Measurements from ENCODE around the gene WBP4.
"Not testable (repeated sequence)": the region's sequence is repeated elsewhere in the genome, so short reads cannot be mapped to it uniquely, and the experiment has no call there.

The WBP4 gene

DNA sequence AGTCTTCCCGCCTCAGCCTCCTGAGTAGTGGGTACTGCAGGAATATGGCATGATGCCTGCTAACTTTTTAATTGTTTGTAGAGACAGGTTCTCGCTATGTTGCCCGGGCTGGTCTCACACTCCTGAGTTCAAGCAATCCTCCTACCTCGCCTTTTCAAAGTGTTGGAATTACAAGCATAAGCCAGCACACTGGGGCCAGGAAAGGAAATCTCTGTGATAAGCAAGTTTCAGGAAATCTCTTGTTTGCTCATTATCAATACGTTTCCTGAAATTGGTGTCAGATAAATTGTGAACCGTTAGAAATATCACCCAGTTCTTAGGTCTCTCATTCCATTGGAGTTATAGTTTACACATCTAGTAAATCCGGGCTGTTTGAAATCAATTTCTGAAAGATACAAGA, 14.2 kb downstream of the WBP4 start:
- H3K4me3 ChIP-seq (ENCODE audit: insufficient read depth, low read depth, low read length, poor library complexity, severe bottlenecking): no peak overlapping the region
- no peak overlapping the region for H3K27ac ChIP-seq (ENCODE audit: insufficient read depth, low read length, poor library complexity, severe bottlenecking)
- H3K9me3 ChIP-seq (ENCODE audit: control insufficient read depth, low read length): no peaks in the 10 kb centered on the region
- H3K27me3 ChIP-seq (replicated peaks; ENCODE audit: control insufficient read depth, insufficient read depth, low read length, poor library complexity, severe bottlenecking): no peaks in the 10 kb centered on the region
- DNase-seq: no peak
- H3K36me3 ChIP-seq (ENCODE audit: control insufficient read depth, insufficient read depth, low read length): peaks cover 55% of the 10 kb centered on the region
- H3K4me1 ChIP-seq (ENCODE audit: control insufficient read depth, insufficient read depth, low read length, poor library complexity, severe bottlenecking): no peaks in the 10 kb centered on the region

- Histone ChIP-seq H3K36me3 (ENCODE audit: control insufficient read depth, insufficient read depth, low read length) (peaks cover 49% of the 10 kb centered on the region), H3K27ac (ENCODE audit: insufficient read depth, low read length, poor library complexity, severe bottlenecking) (no peak overlapping the region), H3K4me1 (ENCODE audit: control insufficient read depth, insufficient read depth, low read length, poor library complexity, severe bottlenecking) (no peaks in the 10 kb centered on the region), H3K27me3 (replicated peaks; ENCODE audit: control insufficient read depth, insufficient read depth, low read length, poor library complexity, severe bottlenecking) (no peaks in the 10 kb centered on the region), H3K9me3 (ENCODE audit: control insufficient read depth, low read length) (no peaks in the 10 kb centered on the region), H3K4me3 (ENCODE audit: insufficient read depth, low read depth, low read length, poor library complexity, severe bottlenecking) (no peak overlapping the region)
- DNase-seq: no peak
Measured at GRCh38 chr13:41077475-41077874, 16.2 kb downstream of the WBP4 start.

DNA sequence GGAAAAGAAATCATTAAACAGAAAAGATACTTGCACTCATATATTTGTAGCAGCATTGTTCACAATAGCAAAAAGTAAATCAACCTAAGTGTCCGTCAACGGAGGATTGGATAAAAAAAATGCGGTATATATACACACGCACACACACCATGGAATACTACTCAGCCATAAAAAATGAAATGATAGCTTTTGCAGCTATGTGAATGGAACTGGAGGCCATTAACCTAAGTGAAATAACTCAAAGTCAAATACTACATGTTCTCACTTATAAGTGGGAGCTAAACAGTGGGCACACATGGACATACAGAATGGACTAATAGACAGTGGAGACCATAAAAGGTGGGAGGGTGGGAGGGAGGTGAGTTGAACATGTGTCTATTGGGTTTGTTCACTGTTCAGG, 18.4 kb downstream of the WBP4 start:
- Histone ChIP-seq H3K4me3 (ENCODE audit: insufficient read depth, low read depth, low read length, poor library complexity, severe bottlenecking) (no peak overlapping the region), H3K27ac (ENCODE audit: insufficient read depth, low read length, poor library complexity, severe bottlenecking) (no peak overlapping the region), H3K27me3 (replicated peaks; ENCODE audit: control insufficient read depth, insufficient read depth, low read length, poor library complexity, severe bottlenecking) (no peaks in the 10 kb centered on the region), H3K36me3 (ENCODE audit: control insufficient read depth, insufficient read depth, low read length) (peaks cover 39% of the 10 kb centered on the region), H3K9me3 (ENCODE audit: control insufficient read depth, low read length) (no peaks in the 10 kb centered on the region), H3K4me1 (ENCODE audit: control insufficient read depth, insufficient read depth, low read length, poor library complexity, severe bottlenecking) (no peaks in the 10 kb centered on the region)
- DNase-seq: no peak

GRCh38 chr13:41085961-41086585, 24.8 kb downstream of the WBP4 start:
- H3K9me3 ChIP-seq (ENCODE audit: control insufficient read depth, low read length): no peaks in the 10 kb centered on the region
- no peak overlapping the region for H3K4me3 ChIP-seq (ENCODE audit: insufficient read depth, low read depth, low read length, poor library complexity, severe bottlenecking)
- DNase-seq: no peak
- no peaks in the 10 kb centered on the region for H3K27me3 ChIP-seq (replicated peaks; ENCODE audit: control insufficient read depth, insufficient read depth, low read length, poor library complexity, severe bottlenecking)
- H3K36me3 ChIP-seq (ENCODE audit: control insufficient read depth, insufficient read depth, low read length): peaks cover 12% of the 10 kb centered on the region
- H3K4me1 ChIP-seq (ENCODE audit: control insufficient read depth, insufficient read depth, low read length, poor library complexity, severe bottlenecking): no peaks in the 10 kb centered on the region
- no peak overlapping the region for H3K27ac ChIP-seq (ENCODE audit: insufficient read depth, low read length, poor library complexity, severe bottlenecking)

DNA sequence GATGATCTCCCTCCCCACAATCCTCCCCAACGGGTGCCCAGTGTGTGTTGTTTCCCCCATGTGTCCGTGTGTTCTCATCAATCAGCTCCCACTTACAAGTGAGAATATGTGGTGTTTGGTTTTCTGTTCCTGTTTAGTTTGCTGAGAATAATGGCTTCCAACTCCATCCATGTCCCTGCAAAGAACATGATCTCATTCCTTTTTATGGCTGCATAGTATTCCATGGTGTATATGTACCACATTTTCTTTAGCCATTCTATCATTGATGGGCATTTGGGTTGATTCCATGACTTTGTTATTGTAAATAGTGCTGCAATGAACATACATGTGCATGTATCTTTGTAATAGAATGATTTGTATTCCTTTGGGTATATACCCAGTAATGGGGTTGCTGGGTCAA, 34.4 kb downstream of the WBP4 start:
- DNase-seq; H3K4me1 ChIP-seq (ENCODE audit: control insufficient read depth, insufficient read depth, low read length, poor library complexity, severe bottlenecking); H3K9me3 ChIP-seq (ENCODE audit: control insufficient read depth, low read length): not testable (repeated sequence)

GRCh38 chr13:41098761-41099160, 37.5 kb downstream of the WBP4 start:
- no peak for DNase-seq
- Histone ChIP-seq H3K27me3 (replicated peaks; ENCODE audit: control insufficient read depth, insufficient read depth, low read length, poor library complexity, severe bottlenecking) (no peaks in the 10 kb centered on the region), H3K9me3 (ENCODE audit: control insufficient read depth, low read length) (no peaks in the 10 kb centered on the region), H3K4me3 (ENCODE audit: insufficient read depth, low read depth, low read length, poor library complexity, severe bottlenecking) (no peak overlapping the region), H3K36me3 (ENCODE audit: control insufficient read depth, insufficient read depth, low read length) (no peaks in the 10 kb centered on the region), H3K4me1 (ENCODE audit: control insufficient read depth, insufficient read depth, low read length, poor library complexity, severe bottlenecking) (no peaks in the 10 kb centered on the region), H3K27ac (ENCODE audit: insufficient read depth, low read length, poor library complexity, severe bottlenecking) (no peak overlapping the region)

More for the DNA sequence above, 34.4 kb downstream of the WBP4 start:
- H3K36me3 ChIP-seq (ENCODE audit: control insufficient read depth, insufficient read depth, low read length); H3K27me3 ChIP-seq (replicated peaks; ENCODE audit: control insufficient read depth, insufficient read depth, low read length, poor library complexity, severe bottlenecking); H3K4me3 ChIP-seq (ENCODE audit: insufficient read depth, low read depth, low read length, poor library complexity, severe bottlenecking); H3K27ac ChIP-seq (ENCODE audit: insufficient read depth, low read length, poor library complexity, severe bottlenecking): not testable (repeated sequence)

DNA sequence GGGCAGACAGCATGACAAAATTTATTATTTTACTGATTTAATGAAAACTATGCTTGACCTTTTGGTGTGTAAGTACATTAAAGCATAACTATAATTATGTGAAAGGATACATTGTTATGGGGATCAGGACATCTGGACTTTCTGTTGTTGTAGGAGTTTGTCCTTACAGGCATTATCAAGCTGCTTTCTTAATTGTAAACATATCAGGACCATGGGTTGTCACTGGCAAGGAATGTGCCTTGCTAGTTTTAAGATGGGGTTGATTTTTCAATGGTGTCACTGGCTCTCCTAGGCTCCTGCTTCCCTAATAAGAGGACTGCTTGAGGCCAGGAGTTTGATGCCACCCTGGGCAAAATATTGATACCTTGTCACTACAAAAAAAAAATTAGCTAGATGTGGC, 38.7 kb downstream of the WBP4 start:
- Histone ChIP-seq H3K4me1 (ENCODE audit: control insufficient read depth, insufficient read depth, low read length, poor library complexity, severe bottlenecking) (no peaks in the 10 kb centered on the region), H3K9me3 (ENCODE audit: control insufficient read depth, low read length) (no peaks in the 10 kb centered on the region), H3K27ac (ENCODE audit: insufficient read depth, low read length, poor library complexity, severe bottlenecking) (no peak overlapping the region), H3K4me3 (ENCODE audit: insufficient read depth, low read depth, low read length, poor library complexity, severe bottlenecking) (no peak overlapping the region), H3K36me3 (ENCODE audit: control insufficient read depth, insufficient read depth, low read length) (no peaks in the 10 kb centered on the region), H3K27me3 (replicated peaks; ENCODE audit: control insufficient read depth, insufficient read depth, low read length, poor library complexity, severe bottlenecking) (no peaks in the 10 kb centered on the region)
- DNase-seq: no peak

- Histone ChIP-seq H3K4me3 (ENCODE audit: insufficient read depth, low read depth, low read length, poor library complexity, severe bottlenecking) (no peak overlapping the region), H3K27me3 (replicated peaks; ENCODE audit: control insufficient read depth, insufficient read depth, low read length, poor library complexity, severe bottlenecking) (no peaks in the 10 kb centered on the region), H3K4me1 (ENCODE audit: control insufficient read depth, insufficient read depth, low read length, poor library complexity, severe bottlenecking) (no peaks in the 10 kb centered on the region), H3K9me3 (ENCODE audit: control insufficient read depth, low read length) (no peaks in the 10 kb centered on the region), H3K27ac (ENCODE audit: insufficient read depth, low read length, poor library complexity, severe bottlenecking) (no peak overlapping the region), H3K36me3 (ENCODE audit: control insufficient read depth, insufficient read depth, low read length) (no peaks in the 10 kb centered on the region)
- no peak for DNase-seq
Measured at GRCh38 chr13:41107104-41107571, 45.8 kb downstream of the WBP4 start.

GRCh38 chr13:41107584-41108014, 46.3 kb downstream of the WBP4 start:
- Histone ChIP-seq H3K27ac (ENCODE audit: insufficient read depth, low read length, poor library complexity, severe bottlenecking) (no peak overlapping the region), H3K4me1 (ENCODE audit: control insufficient read depth, insufficient read depth, low read length, poor library complexity, severe bottlenecking) (no peaks in the 10 kb centered on the region), H3K27me3 (replicated peaks; ENCODE audit: control insufficient read depth, insufficient read depth, low read length, poor library complexity, severe bottlenecking) (no peaks in the 10 kb centered on the region), H3K36me3 (ENCODE audit: control insufficient read depth, insufficient read depth, low read length) (no peaks in the 10 kb centered on the region), H3K9me3 (ENCODE audit: control insufficient read depth, low read length) (no peaks in the 10 kb centered on the region), H3K4me3 (ENCODE audit: insufficient read depth, low read depth, low read length, poor library complexity, severe bottlenecking) (no peak overlapping the region)
- DNase-seq: no peak

DNA sequence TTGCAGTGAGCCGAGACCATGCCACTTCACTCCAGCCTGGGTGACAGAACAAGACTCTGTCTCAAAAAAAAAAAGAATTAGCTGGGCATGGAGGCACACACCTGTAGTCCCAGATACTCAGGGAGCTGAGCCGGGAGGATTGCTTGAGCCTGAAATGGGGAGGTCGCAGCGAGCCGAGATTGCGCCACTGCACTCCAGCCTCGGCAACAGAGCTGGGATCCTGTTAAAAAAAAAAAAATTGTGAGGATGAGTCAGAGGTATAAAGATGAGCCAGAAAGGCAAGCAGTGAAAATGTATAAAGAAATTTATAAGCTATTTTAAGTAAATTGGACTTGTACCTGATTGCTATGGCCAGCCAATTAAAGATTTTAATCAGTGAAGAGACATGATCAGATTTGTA, 50.1 kb downstream of the WBP4 start:
- Histone ChIP-seq H3K27ac (ENCODE audit: insufficient read depth, low read length, poor library complexity, severe bottlenecking) (no peak overlapping the region), H3K4me3 (ENCODE audit: insufficient read depth, low read depth, low read length, poor library complexity, severe bottlenecking) (no peak overlapping the region), H3K9me3 (ENCODE audit: control insufficient read depth, low read length) (no peaks in the 10 kb centered on the region), H3K27me3 (replicated peaks; ENCODE audit: control insufficient read depth, insufficient read depth, low read length, poor library complexity, severe bottlenecking) (no peaks in the 10 kb centered on the region), H3K36me3 (ENCODE audit: control insufficient read depth, insufficient read depth, low read length) (no peaks in the 10 kb centered on the region), H3K4me1 (ENCODE audit: control insufficient read depth, insufficient read depth, low read length, poor library complexity, severe bottlenecking) (no peaks in the 10 kb centered on the region)
- no peak for DNase-seq
